ENCODE results near the gene IL1R2. TPM values are rescaled to one million over a fixed set of nuclear protein-coding genes. Genes with fewer than 3 reads are reported as not detected.

Gene IL1R2
- total and polyA plus RNA-seq, 9 of the 15 experiments (the other 6 are each of a cell fraction or from before 2014, with no cell fraction given): 0.13 TPM; not detected in 8

- TF ChIP-seq ZNF518B (CRISPR knock-in tag; IDR thresholded peaks at IDR 0.05): no peak
- TF ChIP-seq THRA (IDR thresholded peaks at IDR 0.05): no peak
- TF ChIP-seq TOE1 (IDR thresholded peaks at IDR 0.05; ENCODE audit: borderline replicate concordance): no peak
- TF ChIP-seq TOE1 (CRISPR knock-in tag; IDR thresholded peaks at IDR 0.05; ENCODE audit: borderline replicate concordance, low read depth): no peak
- TF ChIP-seq NCOA4 (IDR thresholded peaks at IDR 0.05; ENCODE audit: partially characterized antibody): no peak
- TF ChIP-seq NCOA6 (IDR thresholded peaks at IDR 0.05): no peak
- TF ChIP-seq TSC22D4 (tag; IDR thresholded peaks at IDR 0.05): no peak
- TF ChIP-seq MEF2D (tag; conservative IDR thresholded peaks at IDR 0.05; ENCODE audit: low read depth): no peak
- TF ChIP-seq EGR1 (conservative IDR thresholded peaks at IDR 0.05): peak; percentile 15; the same call in 1 of the 2 replicates
- no peak for TF ChIP-seq FOXA3 (CRISPR knock-in tag; conservative IDR thresholded peaks at IDR 0.05 in 1 of 2, IDR thresholded peaks at IDR 0.05 in 1 of 2)
- TF ChIP-seq FOSL1 (tag; conservative IDR thresholded peaks at IDR 0.05): peak; percentile 15; the same call in 1 of the 2 replicates
- TF ChIP-seq ASH1L (IDR thresholded peaks at IDR 0.05; ENCODE audit: borderline replicate concordance, low read depth, partially characterized antibody): no peak
- no peak for TF ChIP-seq SMARCB1 (IDR thresholded peaks at IDR 0.05; ENCODE audit: insufficient read length, low read depth)
- no peak for TF ChIP-seq PURB (CRISPR knock-in tag; IDR thresholded peaks at IDR 0.05; ENCODE audit: low read depth)
- TF ChIP-seq ESRRB (CRISPR knock-in tag; IDR thresholded peaks at IDR 0.05; ENCODE audit: borderline replicate concordance): no peak
- no peak for TF ChIP-seq POLR2A (conservative IDR thresholded peaks at IDR 0.05)
- no peak for TF ChIP-seq FOXP4 (CRISPR knock-in tag; IDR thresholded peaks at IDR 0.05; ENCODE audit: borderline replicate concordance)
- TF ChIP-seq CSDE1 (IDR thresholded peaks at IDR 0.05): no peak
- no peak for TF ChIP-seq MYBL2 (IDR thresholded peaks at IDR 0.05; ENCODE audit: low read depth)
- TF ChIP-seq MYBL2 (CRISPR knock-in tag; IDR thresholded peaks at IDR 0.05; ENCODE audit: borderline replicate concordance): no peak
These were observed 28.9 kb downstream of the IL1R2 start (continued) for GRCh38 chr2:102020596-102021170.

All from K562 (cell line).